Measurements from ENCODE around the gene KCNQ1OT1. TPM values are rescaled to one million over a fixed set of nuclear protein-coding genes. Genes with fewer than 3 reads are reported as not detected.

KCNQ1OT1 gene
- total RNA-seq, 1 donor from 2014 or later, result 2.5 TPM

DNA sequence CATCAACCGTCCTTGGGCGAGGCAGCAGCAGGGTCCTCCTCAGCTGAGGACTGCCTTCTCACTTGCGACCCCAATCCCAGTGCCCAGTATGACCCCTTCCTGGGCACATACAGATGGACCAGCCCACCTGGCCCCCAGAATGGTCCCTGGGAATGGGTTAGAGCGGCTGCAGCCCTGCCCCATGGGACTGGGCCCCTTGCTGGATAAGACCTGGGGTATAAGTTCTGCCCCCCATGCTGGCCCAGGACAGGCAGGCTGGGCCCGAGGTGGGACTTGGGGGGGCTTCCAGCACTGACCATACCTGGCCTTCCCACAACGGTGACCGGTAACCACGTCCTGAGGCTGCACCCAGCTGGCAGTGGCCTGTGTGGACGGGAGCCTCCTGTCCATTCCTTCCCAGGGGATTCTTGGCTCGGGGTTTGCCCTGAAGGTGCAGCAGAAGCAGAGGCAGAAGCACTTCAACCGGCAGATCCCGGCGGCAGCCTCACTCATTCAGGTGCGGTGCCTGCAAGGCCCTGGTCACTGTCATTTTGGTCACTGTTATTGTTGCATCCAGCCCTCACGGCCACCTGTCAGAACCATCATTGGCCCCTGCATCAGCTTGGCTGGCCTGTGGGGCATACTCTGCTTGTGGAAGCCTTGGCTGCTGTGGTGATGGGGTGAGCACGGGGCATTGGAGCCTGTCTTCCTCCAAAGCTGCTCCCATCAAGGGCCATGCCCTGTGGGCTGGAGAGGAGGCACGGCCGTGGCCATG, 114.8 kb downstream of the KCNQ1OT1 start:
- no peak for DNase-seq (ENCODE audit: low read depth)

DNA sequence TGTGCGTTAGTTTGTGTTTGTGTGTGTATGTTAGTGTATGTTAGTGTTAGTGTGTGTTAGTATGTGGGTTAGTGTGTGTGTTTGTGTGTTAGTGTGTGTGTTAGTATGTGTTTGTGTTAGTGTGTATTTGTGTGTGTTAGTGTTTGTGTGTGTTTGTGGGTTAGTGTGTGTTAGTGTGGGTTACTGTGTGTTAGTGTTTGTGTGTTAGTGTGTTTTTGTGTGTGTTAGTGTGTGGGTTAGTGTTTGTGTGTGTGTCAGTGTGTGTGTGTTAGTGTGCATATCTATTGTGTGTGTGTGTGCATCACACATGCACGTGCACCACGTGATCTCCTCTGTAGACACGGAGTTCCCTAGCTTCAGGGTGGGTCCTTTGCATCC, 115.4 kb downstream of the KCNQ1OT1 start:
- no peak for DNase-seq (ENCODE audit: low read depth)

DNA sequence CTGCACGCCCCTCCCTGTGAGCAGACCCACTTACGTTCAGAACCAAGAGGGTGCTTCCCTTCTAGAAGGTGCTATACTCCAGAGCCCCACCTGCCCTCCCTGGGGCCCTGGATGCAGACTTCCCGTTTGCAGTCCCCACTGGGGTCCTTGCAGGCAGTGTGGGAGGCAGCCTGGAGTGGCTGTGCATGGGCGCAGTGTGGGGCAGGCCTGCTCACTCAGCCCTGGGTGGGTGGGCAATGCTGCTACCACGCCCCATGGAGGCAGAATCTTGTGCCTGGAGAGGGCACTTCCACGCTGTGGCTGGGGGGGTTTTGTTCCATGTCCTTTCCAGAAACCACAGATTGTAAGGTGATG, 116.2 kb downstream of the KCNQ1OT1 start:
- DNase-seq (ENCODE audit: low read depth), result no peak

DNA sequence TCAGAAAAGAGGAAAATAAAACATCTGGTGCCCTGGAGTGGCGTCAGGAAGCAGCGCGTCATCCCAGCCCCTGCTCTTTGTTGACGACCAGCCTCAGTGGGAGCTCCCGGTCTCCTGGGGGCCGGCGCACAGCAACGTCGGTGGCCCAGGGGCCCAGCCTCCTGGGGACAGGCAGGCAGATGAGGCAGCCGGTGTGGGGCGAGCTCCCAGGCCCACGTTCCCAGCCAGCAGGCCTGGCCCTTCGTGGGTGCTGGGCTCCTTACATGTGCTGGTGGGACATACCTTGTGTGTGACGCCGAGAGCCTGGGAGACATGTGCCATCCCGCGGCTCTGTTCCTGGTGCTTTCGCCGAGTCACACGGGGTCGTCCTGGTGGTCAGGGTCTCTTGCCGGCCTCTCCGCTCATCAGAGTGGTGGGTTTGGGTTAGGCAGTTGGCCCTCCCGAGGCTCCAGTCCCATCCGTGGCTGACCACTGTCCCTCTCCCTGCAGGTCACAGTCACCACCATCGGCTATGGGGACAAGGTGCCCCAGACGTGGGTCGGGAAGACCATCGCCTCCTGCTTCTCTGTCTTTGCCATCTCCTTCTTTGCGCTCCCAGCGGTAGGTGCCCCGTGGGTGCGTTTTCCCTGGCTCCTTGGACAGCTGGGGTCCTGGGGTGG, 116.7 kb downstream of the KCNQ1OT1 start:
- no peak for DNase-seq (ENCODE audit: low read depth)

DNA sequence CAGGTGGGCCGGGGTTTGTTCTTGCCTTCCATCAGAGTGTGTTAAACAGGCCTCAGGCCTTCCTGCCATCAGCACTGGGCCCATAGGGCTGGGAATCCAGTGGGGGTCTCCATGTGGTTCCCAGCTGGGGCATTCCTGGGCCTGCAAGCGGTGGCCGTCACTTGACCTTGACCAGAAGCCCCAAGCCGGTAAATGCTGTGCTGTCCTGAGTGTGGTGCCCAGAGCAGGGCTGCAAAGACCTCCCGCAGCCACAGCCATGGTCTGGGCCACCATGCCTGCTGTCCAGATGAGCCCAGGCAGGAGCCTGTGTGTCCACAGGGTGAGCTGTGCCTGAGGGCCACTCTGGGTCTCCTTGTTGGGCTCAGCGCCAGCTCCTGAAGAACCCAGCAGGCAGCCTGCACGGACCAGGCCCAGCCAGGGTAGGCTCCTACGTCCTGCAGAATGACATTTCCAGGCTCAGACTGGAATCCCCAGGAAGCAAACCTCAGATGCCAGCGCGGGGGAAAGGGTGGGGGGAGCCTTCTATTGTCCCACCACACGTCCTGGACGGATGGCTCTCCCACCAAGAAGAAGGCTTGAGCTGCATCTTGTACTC, 117.3 kb downstream of the KCNQ1OT1 start:
- DNase-seq (ENCODE audit: low read depth), result no peak

DNA sequence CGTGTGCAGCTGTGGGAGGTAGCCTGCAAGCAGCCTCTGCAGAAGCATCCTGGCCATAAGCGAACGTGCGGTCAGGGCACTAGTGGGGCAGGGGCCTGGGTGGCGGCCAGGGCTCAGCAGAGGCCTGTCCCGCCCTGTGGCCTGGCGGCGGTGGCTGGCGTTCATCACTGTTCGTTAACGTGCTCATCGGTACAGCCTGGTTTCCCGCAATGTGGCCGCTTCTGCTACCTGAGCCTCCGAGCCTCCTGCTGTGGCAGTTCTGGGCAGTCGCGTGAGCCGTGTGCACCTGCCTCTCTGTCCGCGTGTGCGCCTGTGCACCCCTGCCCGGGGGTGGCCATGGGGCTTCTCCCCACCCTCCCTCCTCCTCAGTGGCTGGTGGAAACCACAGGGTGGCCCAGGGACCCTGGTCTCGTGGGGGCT, 117.9 kb downstream of the KCNQ1OT1 start:
- no peak for DNase-seq (ENCODE audit: low read depth)

DNA sequence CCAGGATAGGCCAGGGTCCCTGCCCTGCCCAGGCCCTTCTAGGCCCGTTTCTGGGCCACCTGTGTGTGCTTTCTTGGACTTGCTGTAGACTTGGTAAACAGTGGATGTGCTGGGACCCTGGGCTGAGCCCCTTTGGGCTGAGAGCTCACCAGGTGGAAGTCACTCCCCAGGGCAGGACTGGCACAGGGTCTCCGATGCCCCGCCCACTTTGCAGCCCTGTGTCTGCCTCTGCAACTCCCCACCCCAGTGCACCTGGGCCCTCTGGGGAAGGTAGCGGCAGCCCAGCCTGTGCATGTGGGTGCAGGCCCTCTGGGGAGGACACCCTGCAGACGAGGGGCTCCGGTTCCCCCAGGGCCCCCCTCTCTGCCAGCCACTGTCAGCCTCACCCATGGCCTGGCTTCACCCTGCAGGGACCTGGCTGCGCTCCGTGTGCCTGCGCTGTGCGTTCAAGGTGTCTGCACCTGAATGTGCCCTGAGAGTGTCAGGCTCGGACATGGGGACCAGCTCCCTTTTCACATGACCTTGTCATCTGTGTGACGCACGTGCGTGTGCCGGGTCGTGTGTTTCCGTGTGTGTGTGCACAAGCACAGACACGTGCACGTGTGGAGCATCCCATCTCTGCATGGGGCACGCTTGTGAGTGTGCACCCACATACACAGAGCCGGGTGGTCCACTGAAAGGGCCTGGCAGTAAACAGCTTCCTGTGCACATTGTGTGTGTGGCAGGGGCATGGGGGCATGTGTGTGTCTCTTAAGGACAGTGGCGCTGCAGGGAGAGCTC, 118.5 kb downstream of the KCNQ1OT1 start:
- DNase-seq (ENCODE audit: low read depth), result no peak

DNA sequence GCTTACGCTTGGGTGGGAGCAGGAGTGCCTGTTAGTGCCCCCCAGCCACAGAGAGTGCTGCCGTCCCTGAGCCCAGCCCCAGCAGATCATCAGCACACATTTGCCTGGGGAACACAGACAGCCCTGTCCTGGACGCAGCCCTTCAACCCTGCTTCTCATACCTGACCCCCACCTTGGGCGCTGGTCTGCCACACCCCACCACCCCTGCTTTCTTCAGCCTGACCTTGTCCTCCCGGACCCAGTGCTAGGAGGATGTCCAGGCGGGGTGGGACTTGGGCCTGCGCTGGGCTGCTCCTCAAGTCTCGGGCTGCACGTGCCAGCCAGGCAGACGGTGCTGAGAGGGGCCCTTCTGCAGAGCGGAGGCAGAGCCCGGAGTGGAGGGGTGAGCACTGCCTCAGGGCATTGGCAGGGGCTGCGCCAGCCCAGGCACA, 119.2 kb downstream of the KCNQ1OT1 start:
- DNase-seq (ENCODE audit: low read depth), result no peak

DNA sequence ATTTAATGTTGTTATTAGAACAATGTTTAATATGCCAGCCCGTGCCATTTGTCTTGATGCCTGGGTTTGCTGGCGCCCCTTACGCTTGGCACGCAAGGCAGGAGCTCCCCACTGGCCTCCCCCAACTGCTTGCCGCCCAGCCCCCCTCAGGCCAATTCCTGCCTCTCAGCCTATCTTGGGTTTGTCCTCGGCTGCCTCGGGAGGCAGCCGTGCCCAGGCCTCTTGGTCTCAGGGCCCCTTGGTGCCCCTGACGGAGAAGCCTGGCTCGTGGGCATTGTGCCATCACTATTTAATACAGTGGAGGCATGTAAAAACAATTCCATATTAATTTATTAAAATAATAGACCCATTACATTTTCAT, 119.8 kb downstream of the KCNQ1OT1 start:
- DNase-seq (ENCODE audit: low read depth), result no peak

DNA sequence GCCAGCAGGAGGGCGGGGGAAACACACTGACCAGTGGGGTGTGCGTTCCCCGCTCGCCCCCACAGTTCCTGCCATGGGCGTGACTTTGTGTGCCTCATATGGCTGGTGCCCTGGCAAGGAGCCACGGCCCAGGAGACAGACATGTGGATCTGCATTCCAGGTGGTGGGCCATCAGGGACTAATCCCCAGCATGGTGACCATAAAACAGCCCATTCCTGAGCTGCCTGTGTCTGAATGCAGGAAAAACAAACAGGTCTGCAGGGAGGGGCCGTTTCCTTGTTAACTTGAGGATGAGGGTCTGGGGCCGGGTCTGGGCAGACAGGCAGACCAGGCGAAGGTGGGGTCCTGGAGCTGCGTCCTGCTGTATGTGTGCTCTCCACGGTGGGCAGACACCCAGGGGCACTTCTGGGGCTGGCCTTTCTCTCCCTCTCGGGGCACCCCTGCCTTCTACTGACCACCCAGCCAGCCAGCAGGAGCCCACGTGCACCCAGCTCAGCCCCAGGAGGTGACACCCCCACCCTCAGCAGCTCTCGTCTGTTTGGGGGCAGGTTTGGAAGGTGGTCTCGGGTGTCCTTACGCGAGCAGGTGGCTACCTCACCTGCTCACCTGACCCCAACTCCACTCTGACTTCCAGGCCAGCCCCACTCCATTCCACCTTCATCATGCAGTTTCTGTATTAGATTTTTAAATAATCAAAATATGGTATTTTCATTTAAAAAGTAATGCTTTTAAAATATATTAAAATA, 120.3 kb downstream of the KCNQ1OT1 start:
- DNase-seq (ENCODE audit: low read depth), result no peak

DNA sequence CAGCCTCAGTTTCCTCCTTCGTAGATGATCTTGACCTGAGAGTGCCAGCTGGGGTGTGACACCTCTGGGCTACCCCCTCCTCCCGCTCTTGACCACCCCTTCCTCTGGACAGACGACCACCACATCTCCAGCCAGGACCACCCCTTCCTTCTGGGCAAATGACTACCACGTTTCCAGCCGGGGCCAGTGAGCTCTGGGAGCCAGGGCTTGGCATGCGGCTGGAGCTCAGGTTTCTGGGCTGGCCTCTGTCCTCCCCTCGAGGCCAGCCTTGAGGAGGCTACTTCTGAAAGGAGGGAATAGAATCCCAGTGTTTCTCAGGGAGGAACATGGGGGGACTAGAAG, 120.9 kb downstream of the KCNQ1OT1 start:
- no peak for DNase-seq (ENCODE audit: low read depth)

DNA sequence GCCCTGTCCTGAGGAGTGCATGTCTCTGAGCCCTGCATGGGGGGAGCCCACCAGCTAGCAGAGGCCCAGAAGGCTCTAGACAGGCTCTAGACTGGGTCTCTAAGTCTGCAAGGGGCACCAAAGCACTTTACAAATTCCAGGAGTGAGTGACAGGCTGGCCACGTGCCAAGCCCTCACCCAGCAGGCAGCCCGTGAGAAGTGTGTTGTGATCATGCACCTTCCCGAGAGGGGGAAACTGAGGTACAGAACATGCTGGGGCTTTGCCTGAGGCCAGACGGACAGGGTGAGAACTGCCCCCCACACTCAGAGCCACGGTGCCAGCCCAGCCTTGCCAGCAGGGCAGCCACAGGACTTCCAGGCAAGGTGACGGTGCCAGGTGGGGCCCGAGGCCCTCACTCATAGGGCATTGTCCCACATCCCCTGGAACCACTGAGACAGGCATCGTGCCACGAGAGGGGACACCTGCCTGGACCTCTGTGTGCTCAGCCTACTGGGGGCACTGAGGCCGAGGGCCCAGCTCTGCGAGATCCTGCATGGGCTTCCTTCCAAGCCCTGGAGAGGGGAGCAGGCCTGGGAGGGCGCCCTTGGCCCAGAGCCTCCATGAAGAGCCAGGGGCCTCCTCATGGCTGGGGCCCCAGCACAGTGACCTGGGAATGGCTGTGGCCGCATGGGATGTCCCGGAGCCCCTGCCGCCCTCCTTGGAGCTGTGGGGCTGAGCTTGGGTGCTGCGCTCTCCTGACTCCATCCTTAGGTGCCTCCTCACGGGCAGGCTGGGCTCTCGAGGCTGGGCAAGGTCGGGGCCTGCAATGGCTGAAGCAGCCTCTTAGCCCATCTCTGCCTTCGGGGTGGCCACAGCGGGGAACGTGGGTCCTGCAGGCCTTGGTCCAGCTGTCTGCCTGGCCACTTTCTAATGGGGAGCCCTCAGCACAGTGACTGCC, 121.5 kb downstream of the KCNQ1OT1 start:
- no peak for DNase-seq (ENCODE audit: low read depth)

DNA sequence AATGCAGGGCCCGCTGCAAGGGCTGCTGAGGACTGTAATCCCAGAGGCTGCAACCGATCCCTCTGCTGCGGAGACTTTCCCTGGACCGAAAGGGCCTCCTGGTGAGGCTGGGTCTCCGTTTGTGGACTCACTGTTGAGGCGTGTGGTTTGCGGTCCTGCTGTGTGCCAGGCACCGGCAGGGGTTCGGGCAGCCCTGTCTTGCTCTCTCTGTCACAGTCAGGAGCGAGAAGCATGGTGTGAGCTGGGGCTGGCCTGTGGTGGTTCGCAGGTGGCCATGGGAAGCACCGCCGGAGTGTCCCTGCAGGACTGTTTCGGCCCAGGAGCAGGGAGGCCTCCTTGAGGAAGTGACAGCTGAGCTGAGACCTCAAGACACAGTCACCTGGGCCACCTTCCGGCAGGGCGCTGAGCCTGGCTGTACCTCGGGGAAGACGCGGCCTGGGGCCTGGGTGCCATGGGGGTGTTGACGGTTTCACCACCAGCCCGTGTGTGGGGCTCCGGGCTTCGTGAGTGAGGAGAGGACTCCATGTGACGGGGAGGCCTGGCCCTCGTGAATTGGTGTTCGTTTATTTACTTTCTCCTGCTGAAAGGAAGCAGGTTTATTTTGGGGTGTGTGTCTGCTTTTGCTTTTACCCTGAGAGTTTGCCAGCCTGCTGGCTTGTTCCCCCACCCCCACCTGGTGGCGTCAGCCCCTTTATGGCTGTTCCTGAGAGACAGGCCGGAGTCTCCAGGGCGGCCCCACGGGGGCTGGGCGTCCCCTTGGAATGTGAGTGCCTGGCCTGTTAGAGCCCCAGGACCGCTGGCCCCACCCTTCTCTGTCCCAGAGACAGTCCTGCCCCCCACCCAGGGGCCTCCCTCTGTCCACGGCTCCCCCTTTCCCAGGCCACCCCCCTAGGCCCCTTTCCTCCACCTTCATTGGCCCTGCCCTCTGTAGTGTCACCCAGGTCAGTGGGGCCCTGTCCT, 122.5 kb downstream of the KCNQ1OT1 start:
- DNase-seq (ENCODE audit: low read depth), result no peak

DNA sequence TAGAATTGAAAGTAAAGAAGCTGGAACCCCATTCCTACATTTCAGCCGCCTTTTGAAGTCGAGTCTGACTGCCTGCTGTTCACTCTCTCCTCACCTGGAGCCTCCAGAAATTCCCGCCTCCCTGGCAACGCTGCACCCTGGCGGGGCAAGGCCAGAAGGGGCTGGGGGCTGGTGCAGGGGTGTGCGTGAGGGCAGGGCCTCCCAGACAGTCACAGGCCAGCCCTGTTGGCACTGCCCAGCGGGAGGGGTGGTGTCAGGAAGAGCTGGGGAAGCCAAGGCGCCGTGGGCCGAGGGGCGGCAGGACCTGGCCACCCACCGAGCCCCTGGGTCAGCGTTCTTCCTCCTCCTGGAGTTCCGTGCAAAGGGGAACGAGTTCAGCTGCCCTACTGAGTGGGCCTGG, 123.2 kb downstream of the KCNQ1OT1 start:
- no peak for DNase-seq (ENCODE audit: low read depth)

DNA sequence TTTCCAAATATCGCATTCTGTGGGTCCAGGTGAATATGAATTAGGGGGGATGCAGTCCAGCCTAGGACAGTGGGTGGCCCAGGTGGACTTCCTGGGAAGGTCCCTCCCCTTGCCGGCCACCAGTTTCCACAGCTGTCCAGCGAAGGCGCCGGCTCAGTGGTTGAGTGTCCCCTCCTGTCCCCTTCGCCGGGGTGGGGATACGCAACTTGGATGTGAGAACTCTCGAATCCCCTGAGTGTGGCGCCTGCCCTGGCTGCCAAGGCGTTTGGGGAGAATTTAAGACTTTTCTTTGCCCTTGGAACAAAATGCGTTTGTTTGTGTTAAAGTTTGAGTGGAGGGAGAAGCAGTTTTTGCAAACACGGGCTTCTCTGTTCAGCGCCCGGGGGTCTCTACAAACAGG, 123.7 kb downstream of the KCNQ1OT1 start:
- no peak for DNase-seq (ENCODE audit: low read depth)

DNA sequence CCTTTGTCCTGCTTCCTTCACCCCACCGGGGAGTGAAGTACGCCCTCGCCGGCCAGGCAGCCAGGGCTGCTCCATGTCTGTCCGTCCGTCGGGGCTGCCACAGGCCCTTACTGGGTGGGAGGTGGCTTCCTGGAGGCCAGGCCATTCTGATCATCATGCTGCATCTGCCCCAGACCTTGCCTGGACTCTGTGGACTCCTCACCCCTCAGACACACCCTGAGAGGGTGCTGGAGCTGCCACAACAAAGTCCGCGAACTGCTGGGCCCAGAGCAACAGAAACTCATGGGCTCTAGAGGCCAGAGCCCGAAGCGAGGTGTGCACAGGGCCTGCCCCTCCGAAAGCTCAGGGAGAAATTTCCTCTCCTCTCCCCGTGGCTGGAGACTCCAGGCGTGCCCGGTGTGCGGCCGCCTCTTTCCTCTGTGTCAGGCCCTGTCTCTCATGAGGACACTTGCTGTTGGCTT, 124.2 kb downstream of the KCNQ1OT1 start:
- no peak for DNase-seq (ENCODE audit: low read depth)

DNA sequence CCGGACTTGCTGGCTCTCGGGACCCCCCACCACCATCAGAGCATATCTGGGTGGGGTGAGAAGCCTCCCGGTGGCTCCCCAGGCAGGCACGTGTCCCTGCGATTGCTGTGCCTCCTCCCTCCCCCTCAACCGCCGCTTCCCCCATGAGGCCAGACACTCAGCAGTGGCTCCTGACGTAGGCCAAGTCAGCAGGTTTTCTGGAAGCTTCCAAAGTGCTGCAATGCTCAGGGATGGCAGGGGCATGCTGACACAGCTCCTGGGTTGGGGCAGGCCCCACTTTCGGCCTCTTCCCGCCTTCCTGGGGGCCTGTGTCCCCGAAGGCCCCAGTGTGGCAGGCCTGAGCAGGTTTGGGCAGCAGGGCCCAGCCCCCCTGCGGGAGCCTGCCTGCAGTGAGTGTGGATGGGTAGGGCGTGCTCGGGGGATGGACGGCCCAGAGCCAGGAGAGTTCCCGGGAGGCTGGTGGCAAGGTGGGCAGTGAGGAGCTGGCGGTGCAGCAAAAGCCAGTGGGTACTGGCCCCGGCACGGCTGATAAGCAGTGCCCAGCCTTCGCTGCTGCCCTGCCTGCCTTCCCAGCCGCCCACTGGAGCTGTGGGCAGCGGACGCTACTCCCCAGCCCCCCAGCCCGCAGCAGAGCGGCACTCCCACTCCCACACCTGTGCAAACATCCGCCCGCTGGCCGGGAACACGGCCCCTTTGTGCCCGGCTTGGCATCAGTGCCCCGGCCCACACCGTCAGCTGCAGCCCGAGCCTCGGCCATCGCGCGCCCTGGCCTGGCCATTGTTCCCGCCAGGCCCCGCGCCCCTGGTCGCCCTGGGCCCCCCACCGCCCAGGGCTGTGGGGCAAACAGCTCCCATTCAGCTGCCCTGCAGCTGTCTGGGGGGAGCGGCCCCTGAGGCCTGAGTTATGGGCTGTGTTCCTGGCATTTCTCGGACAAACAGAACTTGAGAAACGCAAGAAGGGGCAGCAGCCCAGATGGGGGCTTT, 125.0 kb downstream of the KCNQ1OT1 start:
- no peak for DNase-seq (ENCODE audit: low read depth)

All from myocyte (in vitro differentiated cells).